ENCODE measurements around the gene DUOX2.
"Not testable (repeated sequence)": the region's sequence is repeated elsewhere in the genome, so short reads cannot be mapped to it uniquely, and the experiment has no call there.

The DUOX2 gene

GRCh38 chr15:45058690-45059675 lies 55.0 kb downstream of the DUOX2 start:
- DNase-seq, result not testable (repeated sequence)

- DNase-seq, result not testable (repeated sequence)
Observed at GRCh38 chr15:45052676-45053075, 61.3 kb downstream of the DUOX2 start.

GRCh38 chr15:45050587-45050986 lies 63.4 kb downstream of the DUOX2 start:
- no peak for DNase-seq

- DNase-seq, result no peak
Observed at GRCh38 chr15:45048794-45049631, 65.0 kb downstream of the DUOX2 start.

GRCh38 chr15:45048449-45048793 lies 65.6 kb downstream of the DUOX2 start:
- DNase-seq, result not testable (repeated sequence)

- DNase-seq, result not testable (repeated sequence)
Observed at GRCh38 chr15:45044270-45044669, 69.7 kb downstream of the DUOX2 start.

GRCh38 chr15:45042859-45043258 lies 71.1 kb downstream of the DUOX2 start:
- DNase-seq, result not testable (repeated sequence)

Measured in NCI-H510A treated with DMSO at 0.1 percent for 48 hours (cell line).